IMR-90 (cell line): Measurements from ENCODE around the gene XPC. TPM values are rescaled to one million over a fixed set of nuclear protein-coding genes. Genes with fewer than 3 reads are reported as not detected.

Experiments used
- polyA plus RNA-seq, 3 experiments: library from polyadenylated mRNA; depleted of rRNA; stranded (reverse); fragments of >200 nt; gene quantifications; 2 replicates each; pipeline ENCODE4 v1.2.3, GENCODE V29; 2012; ENCODE audit warnings: low replicate concordance in 1 of 3
- total RNA-seq: library from RNA; depleted of rRNA; stranded (reverse); fragments of >200 nt; gene quantifications from 2 replicates; pipeline ENCODE4 v1.2.3, GENCODE V29; 2012; rRNA removed

XPC gene
- total and polyA plus RNA-seq, 2 of the 4 experiments (the other 2 are of a cell fraction) = 30.9 to 48.8 TPM

Other genes with a start within 250 kb of the XPC start
- 9.0 and 12.2 TPM in 2 replicates for gene CHCHD4, start 53.7 kb downstream of the XPC start, total RNA-seq
- gene CHCHD4, start 53.7 kb downstream of the XPC start, polyA plus RNA-seq (2012; rRNA removed) = 7.4 and 9.8 TPM in 2 replicates
- gene TMEM43, start 53.5 kb downstream of the XPC start, total RNA-seq = 103 and 114 TPM in 2 replicates
- gene TMEM43, start 53.5 kb downstream of the XPC start, polyA plus RNA-seq (2012; rRNA removed) = 107 and 109 TPM in 2 replicates
- 3.4 and 14.2 TPM in 2 replicates for gene LSM3, start 216 bp upstream of the XPC start, total RNA-seq
- 10.0 and 11.5 TPM in 2 replicates for gene LSM3, start 216 bp upstream of the XPC start, polyA plus RNA-seq (2012; rRNA removed)
- gene SLC6A6, start 224.0 kb upstream of the XPC start, total RNA-seq = 29.9 and 32.5 TPM in 2 replicates
- 39.3 and 39.4 TPM in 2 replicates for gene SLC6A6, start 224.0 kb upstream of the XPC start, polyA plus RNA-seq (2012; rRNA removed)